GM10248 (cell line): ENCODE results near the gene ARL3.
"Not testable (repeated sequence)": the region's sequence is repeated elsewhere in the genome, so short reads cannot be mapped to it uniquely, and the experiment has no call there.

ENCODE experiments used
- CTCF ChIA-PET: fragments of 300-600 bp; sonication (Branson Sonifier 250); formaldehyde crosslinking; extraction: SDS; loops from one replicate; lab custom pipeline; 2021; ENCODE audit warnings: antibody characterized with exemption; lab: Yijun Ruan, JAX
- POLR2A ChIA-PET: fragments of 350-650 bp; sonication (Branson Sonifier 250); formaldehyde crosslinking; extraction: SDS; loops from one replicate; lab custom pipeline; 2020; ENCODE audit warnings: antibody characterized with exemption; lab: Yijun Ruan, JAX
- DNase-seq: peaks from one replicate; pipeline ENCODE4 v3.0.0; 2012; ENCODE audit errors: extremely low spot score
- CTCF ChIP-seq: IDR thresholded peaks from 2 replicates; pipeline ENCODE4 v1.5.1; 2012; ENCODE audit warnings: mild to moderate bottlenecking, low read depth; ENCODE audit errors: extremely low read depth, missing control alignments, control extremely low read depth

The ARL3 gene

GRCh38 chr10:102673236-102673818 lies 40.9 kb downstream of the ARL3 start:
- TF ChIP-seq CTCF, result no peak
- CTCF ChIA-PET, result interaction anchor here (1.2 to 8.3 kb wide), 3 partner anchors 10 to 39 kb away, joined by 3 to 84 read pairs (median 41); partner anchors contain the start of genes ARL3, SFXN2 and TRIM8
- DNase-seq, result no peak
- POLR2A ChIA-PET, result interaction anchor here (0.6 kb wide), 1 partner anchor 27 kb away, joined by 4 read pairs; no protein-coding TSS in a partner anchor

GRCh38 chr10:102670871-102671434 lies 43.2 kb downstream of the ARL3 start:
- no peak for DNase-seq
- no peak for TF ChIP-seq CTCF
- ChIA-PET CTCF (interaction anchor here (1.1 to 3.1 kb wide), 9 partner anchors 7 to 511 kb away, joined by 3 to 25 read pairs (median 10); partner anchors contain the start of genes ARL3 and SFXN2), POLR2A (interaction anchor here (2.3 kb wide), 1 partner anchor 10 kb away, joined by 14 read pairs; no protein-coding TSS in a partner anchor)

- CTCF ChIA-PET, result interaction anchor here (0.9 to 3.1 kb wide), 15 partner anchors 8 to 510 kb away, joined by 3 to 25 read pairs (median 5); partner anchors contain the start of genes ARL3 and SFXN2
Observed at GRCh38 chr10:102670065-102670670, 44.0 kb downstream of the ARL3 start.

GRCh38 chr10:102669206-102670064 lies 44.8 kb downstream of the ARL3 start:
- ChIA-PET POLR2A (interaction anchor here (2.3 kb wide), 1 partner anchor 8 kb away, joined by 14 read pairs; no protein-coding TSS in a partner anchor), CTCF (interaction anchor here (0.9 to 3.1 kb wide), 15 partner anchors 8 to 509 kb away, joined by 3 to 25 read pairs (median 5); partner anchors contain the start of genes ARL3 and SFXN2)
- DNase-seq, result no peak
- peak; percentile 32 for TF ChIP-seq CTCF

More at GRCh38 chr10:102670065-102670670, 44.0 kb downstream of the ARL3 start:
- no peak for TF ChIP-seq CTCF
- DNase-seq, result no peak
- POLR2A ChIA-PET, result interaction anchor here (2.3 kb wide), 1 partner anchor 9 kb away, joined by 14 read pairs; no protein-coding TSS in a partner anchor

GRCh38 chr10:102668326-102669107 lies 45.7 kb downstream of the ARL3 start:
- POLR2A ChIA-PET, result no interaction called here
- CTCF ChIA-PET, result interaction anchor here (1.3 to 3.1 kb wide), 6 partner anchors 7 to 436 kb away, joined by 3 to 25 read pairs (median 8); no protein-coding TSS in a partner anchor
- TF ChIP-seq CTCF, result no peak
- no peak for DNase-seq

- DNase-seq, POLR2A ChIA-PET, CTCF ChIA-PET: not testable (repeated sequence)
Observed at GRCh38 chr10:102667411-102667810, 46.8 kb downstream of the ARL3 start.
